Thyroid gland (tissue), 4 donors: ENCODE results near the gene RSPH10B2.
"Not testable (repeated sequence)": the region's sequence is repeated elsewhere in the genome, so short reads cannot be mapped to it uniquely, and the experiment has no call there.

Experiments used
- CTCF ChIP-seq, 6 experiments: fragments of 200-600 bp in 3 of 6; fragments of 450-650 bp in 3 of 6; sonication (generic) in 3 of 6; IDR thresholded peaks; one replicate each; pipeline ENCODE4 v1.5.1; 2016 to 2019; ENCODE audit warnings: antibody characterized with exemption in 6 of 6, mild to moderate bottlenecking in 2 of 6, inconsistent platforms in 1 of 6, moderate library complexity in 1 of 6
- POLR2A ChIP-seq, 2 donors: fragments of 450-650 bp; IDR thresholded peaks; one replicate each; pipeline ENCODE4 v1.6.1; 2017; ENCODE audit warnings: antibody characterized with exemption in 2 of 2, mild to moderate bottlenecking in 2 of 2, moderate library complexity in 1 of 2

- TF ChIP-seq CTCF, POLR2A (IDR thresholded peaks at IDR 0.05): not testable (repeated sequence)
These were observed 44.1 kb downstream of the RSPH10B2 start for GRCh38 chr7:6798047-6798446.
